ENCODE data around the gene TRDN. TPM values are rescaled to one million over a fixed set of nuclear protein-coding genes. Genes with fewer than 3 reads are reported as not detected.
"Not testable (repeated sequence)": the region's sequence is repeated elsewhere in the genome, so short reads cannot be mapped to it uniquely, and the experiment has no call there.

Gene TRDN
- total RNA-seq, 2 donors from 2014 or later, result not detected

DNA sequence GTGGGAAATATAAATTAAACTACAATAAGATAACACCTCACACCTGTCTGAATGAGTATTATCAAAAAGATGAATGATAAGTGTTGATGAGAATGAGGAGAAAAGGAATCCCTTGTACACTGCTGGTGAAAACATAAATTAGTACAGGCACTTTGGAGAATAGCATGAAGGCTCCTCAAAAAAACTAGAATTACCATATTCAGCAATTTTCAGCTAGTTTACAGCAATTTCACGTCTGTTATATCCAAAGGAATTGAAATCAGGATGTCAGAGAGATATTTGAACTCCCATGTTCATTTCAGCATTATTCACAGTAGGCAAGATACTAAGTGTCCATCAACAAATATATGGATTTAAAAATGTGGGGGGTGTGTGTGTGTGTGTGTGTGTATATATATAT is 348.1 kb downstream of the TRDN start:
- Mint-ChIP-seq H3K27me3 (no peaks in the 10 kb centered on the region), H3K36me3 (no peaks in the 10 kb centered on the region)

DNA sequence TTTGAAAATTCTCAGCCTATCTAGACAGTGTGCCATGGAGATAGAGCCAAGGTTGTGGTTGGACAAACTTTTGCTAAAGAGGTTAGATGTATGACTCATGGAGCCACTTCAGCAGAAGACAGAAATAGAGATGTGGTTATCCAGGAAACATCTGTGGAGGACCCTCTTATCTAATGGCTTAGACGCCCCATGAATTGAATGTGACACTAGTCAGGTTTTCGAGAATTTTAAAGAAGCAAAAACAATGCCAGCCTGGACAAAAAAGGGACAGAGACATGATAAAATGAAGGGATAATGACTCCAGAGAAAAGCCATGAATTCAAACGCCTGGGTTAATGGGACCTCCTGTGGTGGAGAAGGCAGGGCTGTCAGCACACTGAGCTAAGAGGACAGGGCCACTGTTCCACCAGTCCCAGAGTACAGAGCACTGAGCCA is 360.2 kb downstream of the TRDN start:
- Mint-ChIP-seq H3K4me3 (no peak overlapping the region), H3K27ac (no peak overlapping the region), H3K4me1 (ENCODE audit: low read depth in 2 of 2) (no peaks in the 10 kb centered on the region), H3K27me3 (no peaks in the 10 kb centered on the region), H3K9me3 (peaks cover 14% of the 10 kb centered on the region), H3K36me3 (no peaks in the 10 kb centered on the region)
- no peak for ATAC-seq
- no peak for DNase-seq (ENCODE audit: low spot score)

More for the DNA sequence above, 348.1 kb downstream of the TRDN start:
- ATAC-seq (no peak), DNase-seq (ENCODE audit: low spot score) (no peak)
- Mint-ChIP-seq H3K4me3 (no peak overlapping the region), H3K9me3 (peaks cover 13% of the 10 kb centered on the region), H3K4me1 (ENCODE audit: low read depth in 2 of 2) (no peaks in the 10 kb centered on the region), H3K27ac (no peak overlapping the region)

DNA sequence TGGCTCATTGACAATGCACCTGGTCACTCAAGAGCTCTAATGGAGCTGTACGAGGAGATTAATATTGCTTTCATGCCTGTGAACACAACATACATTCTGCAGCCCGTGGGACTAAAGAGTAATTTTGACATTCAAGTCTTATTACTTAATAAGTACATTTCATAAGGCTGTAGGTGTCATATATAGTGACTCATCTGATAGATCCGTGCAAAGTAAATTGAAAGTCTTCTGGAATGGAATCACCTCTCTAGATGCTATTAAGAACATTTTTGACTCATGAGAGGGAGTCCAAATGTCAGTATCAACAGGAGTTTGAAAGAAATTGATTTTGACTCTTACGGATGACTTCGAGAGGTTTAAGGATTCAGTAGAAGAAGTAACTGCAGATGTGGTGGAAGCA is 372.8 kb downstream of the TRDN start:
- H3K4me3 Mint-ChIP-seq, result no peak overlapping the region
- no peak overlapping the region for H3K27ac Mint-ChIP-seq
- DNase-seq (ENCODE audit: low spot score) (no peak), ATAC-seq (no peak)
- H3K27me3 Mint-ChIP-seq, result no peaks in the 10 kb centered on the region
- H3K9me3 Mint-ChIP-seq, result peaks cover 8% of the 10 kb centered on the region
- no peaks in the 10 kb centered on the region for H3K36me3 Mint-ChIP-seq
- H3K4me1 Mint-ChIP-seq (ENCODE audit: low read depth in 2 of 2), result no peaks in the 10 kb centered on the region

DNA sequence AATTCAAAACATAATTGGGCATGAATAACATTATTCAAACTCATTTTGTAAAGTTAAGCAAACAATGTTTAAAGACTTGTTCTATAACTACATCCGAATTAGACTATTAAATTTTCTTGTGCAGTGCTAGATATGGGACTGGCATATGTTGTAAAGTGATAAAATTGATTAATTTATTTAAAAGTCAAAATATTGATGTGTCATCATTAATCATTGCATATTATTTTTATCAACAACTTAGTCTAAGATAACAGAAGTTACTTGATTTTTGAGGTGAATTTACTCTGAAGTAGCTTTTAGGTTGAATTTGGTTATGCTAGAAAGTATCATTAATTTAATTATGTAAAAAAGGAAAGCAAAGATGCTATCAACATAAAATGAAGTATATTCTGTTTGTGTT is 396.1 kb downstream of the TRDN start:
- peaks cover 4% of the 10 kb centered on the region for H3K36me3 Mint-ChIP-seq
- no peak overlapping the region for H3K27ac Mint-ChIP-seq
- ATAC-seq, result no peak
- peaks cover 19% of the 10 kb centered on the region for H3K9me3 Mint-ChIP-seq
- H3K4me3 Mint-ChIP-seq, result no peak overlapping the region
- H3K4me1 Mint-ChIP-seq (ENCODE audit: low read depth in 2 of 2), result no peaks in the 10 kb centered on the region
- H3K27me3 Mint-ChIP-seq, result no peaks in the 10 kb centered on the region
- no peak for DNase-seq (ENCODE audit: low spot score)

DNA sequence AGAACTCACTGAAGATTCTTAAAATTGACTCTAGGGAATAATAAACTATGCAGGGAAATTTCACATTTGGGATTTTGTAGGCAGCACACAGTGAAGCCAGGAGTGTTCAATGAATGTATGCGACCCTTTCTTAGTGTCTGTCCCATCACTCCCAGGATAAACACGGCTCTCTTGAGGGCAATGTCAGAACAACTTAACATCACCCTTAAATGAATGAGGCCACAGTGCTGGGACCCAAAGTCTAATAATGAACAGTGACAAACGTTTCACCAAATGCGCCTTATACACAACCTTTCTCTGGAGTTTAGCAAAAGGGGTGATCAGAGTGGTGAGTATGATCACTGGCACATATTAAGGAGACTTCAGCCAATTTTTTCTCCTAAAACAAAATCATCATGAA is 403.4 kb downstream of the TRDN start:
- no peak for DNase-seq (ENCODE audit: low spot score)
- no peak overlapping the region for H3K4me3 Mint-ChIP-seq
- H3K27ac Mint-ChIP-seq, result no peak overlapping the region
- ATAC-seq, result no peak
- H3K36me3 Mint-ChIP-seq, result no peaks in the 10 kb centered on the region
- no peaks in the 10 kb centered on the region for H3K4me1 Mint-ChIP-seq (ENCODE audit: low read depth in 2 of 2)
- H3K9me3 Mint-ChIP-seq, result peaks cover 15% of the 10 kb centered on the region
- H3K27me3 Mint-ChIP-seq, result no peaks in the 10 kb centered on the region

DNA sequence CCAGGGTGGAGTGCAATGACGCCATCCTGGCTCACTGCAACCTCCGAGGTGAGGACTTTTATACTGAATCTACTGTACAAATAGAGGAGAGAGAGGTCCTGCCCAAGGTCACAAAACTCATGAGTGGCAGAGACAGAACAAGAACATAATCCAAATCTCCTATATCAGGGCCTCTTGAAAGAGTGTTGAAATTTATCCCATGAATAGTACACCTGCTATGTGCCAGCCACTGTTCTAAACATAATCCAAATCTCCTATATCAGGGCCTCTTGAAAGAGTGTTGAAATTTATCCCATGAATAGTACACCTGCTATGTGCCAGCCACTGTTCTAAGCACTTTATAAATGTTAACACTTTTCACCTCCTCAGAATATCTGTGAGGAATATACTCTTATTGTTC is 409.0 kb downstream of the TRDN start:
- not testable (repeated sequence) for H3K4me1 Mint-ChIP-seq (ENCODE audit: low read depth in 2 of 2); ATAC-seq; H3K4me3 Mint-ChIP-seq; H3K27ac Mint-ChIP-seq; H3K36me3 Mint-ChIP-seq; H3K27me3 Mint-ChIP-seq; DNase-seq (ENCODE audit: low spot score)
- peaks cover 15% of the 10 kb centered on the region for H3K9me3 Mint-ChIP-seq

DNA sequence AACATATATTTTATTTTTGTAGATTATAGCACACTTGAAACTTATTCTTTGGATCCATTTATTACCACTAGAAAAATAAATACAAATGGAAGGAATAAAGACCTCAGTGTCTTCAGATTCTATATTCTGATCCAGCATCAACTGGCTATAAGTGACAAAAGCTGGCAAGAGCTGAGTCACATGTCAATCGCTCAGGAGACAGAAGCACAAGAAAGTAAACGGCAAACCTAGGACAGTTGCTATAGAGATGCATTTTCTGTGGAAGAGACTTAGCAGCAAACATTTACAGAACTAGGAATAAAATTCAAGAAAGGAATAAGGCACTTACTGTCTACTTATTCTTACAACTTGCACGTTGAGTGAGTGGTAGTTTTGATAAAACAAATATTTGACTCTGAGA is 410.4 kb downstream of the TRDN start:
- Mint-ChIP-seq H3K4me1 (ENCODE audit: low read depth in 2 of 2) (no peaks in the 10 kb centered on the region), H3K27me3 (no peaks in the 10 kb centered on the region), H3K27ac (no peak overlapping the region), H3K9me3 (peaks cover 5% of the 10 kb centered on the region), H3K36me3 (no peaks in the 10 kb centered on the region), H3K4me3 (no peak overlapping the region)
- DNase-seq (ENCODE audit: low spot score), result no peak
- no peak for ATAC-seq

DNA sequence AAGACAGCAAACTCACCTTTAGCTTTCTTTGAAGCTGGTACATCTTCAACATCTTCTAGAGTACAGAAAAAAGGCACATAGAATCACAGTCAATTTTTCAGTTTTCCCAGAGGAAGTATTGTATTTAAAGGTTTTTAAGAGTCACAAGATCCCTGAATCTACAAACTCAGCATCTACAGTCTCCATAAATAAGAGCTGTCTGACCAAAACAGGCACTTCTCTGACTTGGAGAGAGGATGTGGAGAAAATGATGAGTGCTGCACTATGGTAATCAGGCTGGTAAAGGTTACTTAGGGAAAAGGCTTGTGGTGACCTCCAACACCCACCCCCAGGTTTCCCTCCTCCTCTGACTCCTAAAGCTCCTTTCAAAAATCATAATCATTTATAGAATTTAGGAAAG is 412.7 kb downstream of the TRDN start:
- H3K27ac Mint-ChIP-seq, result no peak overlapping the region
- peaks cover 9% of the 10 kb centered on the region for H3K9me3 Mint-ChIP-seq
- no peaks in the 10 kb centered on the region for H3K4me1 Mint-ChIP-seq (ENCODE audit: low read depth in 2 of 2)
- DNase-seq (ENCODE audit: low spot score) (no peak), ATAC-seq (no peak)
- no peak overlapping the region for H3K4me3 Mint-ChIP-seq
- H3K27me3 Mint-ChIP-seq, result no peaks in the 10 kb centered on the region
- H3K36me3 Mint-ChIP-seq, result no peaks in the 10 kb centered on the region

DNA sequence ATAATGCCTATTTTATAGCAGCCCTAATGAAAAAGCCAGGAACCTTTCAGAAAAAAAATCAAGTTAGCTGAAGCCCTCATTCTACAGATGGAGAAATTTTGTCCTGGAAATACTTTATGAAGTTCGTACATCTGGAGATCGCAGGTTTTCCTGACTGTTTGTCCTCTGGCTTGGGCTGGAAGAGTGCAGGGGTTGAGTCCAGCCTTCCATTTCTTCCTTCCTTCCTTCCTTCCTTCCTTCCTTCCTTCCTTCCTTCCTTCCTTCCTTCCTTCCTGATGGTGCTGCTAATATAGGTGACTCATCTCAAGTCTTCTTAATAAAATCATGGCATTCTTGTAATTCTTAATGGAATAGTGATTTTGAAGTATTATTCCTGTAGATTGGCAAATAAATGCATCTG is 413.3 kb downstream of the TRDN start:
- Mint-ChIP-seq H3K36me3 (no peaks in the 10 kb centered on the region), H3K9me3 (peaks cover 9% of the 10 kb centered on the region), H3K27me3 (no peaks in the 10 kb centered on the region), H3K27ac (no peak overlapping the region), H3K4me1 (ENCODE audit: low read depth in 2 of 2) (no peaks in the 10 kb centered on the region), H3K4me3 (no peak overlapping the region)
- DNase-seq (ENCODE audit: low spot score), result no peak
- ATAC-seq, result no peak

DNA sequence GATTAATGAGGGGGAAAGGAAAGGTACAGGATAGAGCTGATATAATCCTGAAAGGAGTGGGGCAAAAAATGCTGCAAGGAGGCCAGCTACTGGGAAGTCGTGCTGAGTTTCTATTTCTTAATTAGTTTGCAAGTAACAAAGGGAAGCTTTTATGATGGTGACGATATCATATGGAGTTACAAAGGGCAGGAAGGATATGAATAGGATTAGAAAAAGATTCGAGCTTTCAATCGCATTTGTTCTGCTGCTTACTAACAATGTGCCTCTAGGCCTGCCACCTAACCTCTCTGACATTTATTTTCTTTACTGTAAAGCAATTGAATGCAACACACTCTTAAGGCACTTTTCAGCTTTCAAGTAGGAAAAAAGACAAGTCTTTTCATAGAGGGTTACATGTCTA is 421.5 kb downstream of the TRDN start:
- Mint-ChIP-seq H3K27ac (no peak overlapping the region), H3K9me3 (peaks cover 4% of the 10 kb centered on the region), H3K27me3 (no peaks in the 10 kb centered on the region), H3K36me3 (no peaks in the 10 kb centered on the region), H3K4me1 (ENCODE audit: low read depth in 2 of 2) (no peaks in the 10 kb centered on the region), H3K4me3 (no peak overlapping the region)
- no peak for ATAC-seq
- no peak for DNase-seq (ENCODE audit: low spot score)

DNA sequence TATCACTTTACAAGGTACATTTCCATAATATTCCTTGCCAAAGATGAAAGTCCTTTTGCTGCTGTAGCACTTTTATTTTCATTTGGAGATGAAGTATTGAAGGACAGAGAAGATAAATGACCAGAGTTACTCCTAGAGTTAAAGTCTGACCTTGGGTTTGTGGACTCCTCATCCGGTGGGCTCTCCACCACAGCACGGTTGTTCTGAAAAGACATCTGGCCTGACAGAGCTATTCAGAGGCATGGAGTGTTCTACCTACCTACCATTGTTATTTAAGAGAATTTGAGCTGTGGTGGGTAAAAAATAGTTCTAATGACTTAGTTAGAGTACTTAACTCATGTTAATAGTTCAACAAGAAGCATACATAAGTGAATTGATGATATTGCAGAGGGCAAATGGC is 422.3 kb downstream of the TRDN start:
- H3K27ac Mint-ChIP-seq, result no peak overlapping the region
- no peak overlapping the region for H3K4me3 Mint-ChIP-seq
- ATAC-seq (no peak), DNase-seq (ENCODE audit: low spot score) (no peak)
- peaks cover 3% of the 10 kb centered on the region for H3K9me3 Mint-ChIP-seq
- no peaks in the 10 kb centered on the region for H3K36me3 Mint-ChIP-seq
- no peaks in the 10 kb centered on the region for H3K27me3 Mint-ChIP-seq
- H3K4me1 Mint-ChIP-seq (ENCODE audit: low read depth in 2 of 2), result no peaks in the 10 kb centered on the region

DNA sequence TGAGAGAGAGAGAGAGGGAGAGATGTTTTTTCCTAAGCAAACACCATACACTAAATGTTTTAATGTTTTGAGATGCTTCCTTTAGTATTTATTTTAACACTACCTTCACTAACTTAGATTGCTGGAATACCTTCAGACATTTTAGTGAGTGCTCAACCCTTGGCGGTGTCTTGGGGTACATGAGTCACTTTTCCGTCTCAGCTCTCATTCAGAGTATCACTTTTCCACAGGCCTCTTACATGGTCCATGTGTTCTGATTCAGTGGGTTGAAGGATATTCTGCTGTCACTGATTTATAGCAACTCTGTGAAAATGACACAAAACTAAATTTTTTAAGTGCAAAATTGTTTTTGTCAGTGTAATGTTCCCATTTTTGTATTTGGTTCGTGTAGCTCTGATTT is 422.8 kb downstream of the TRDN start:
- H3K27me3 Mint-ChIP-seq, result no peaks in the 10 kb centered on the region
- H3K4me1 Mint-ChIP-seq (ENCODE audit: low read depth in 2 of 2), result no peaks in the 10 kb centered on the region
- no peaks in the 10 kb centered on the region for H3K36me3 Mint-ChIP-seq
- DNase-seq (ENCODE audit: low spot score), result no peak
- H3K9me3 Mint-ChIP-seq, result no peaks in the 10 kb centered on the region
- no peak overlapping the region for H3K27ac Mint-ChIP-seq
- ATAC-seq, result no peak
- H3K4me3 Mint-ChIP-seq, result no peak overlapping the region

DNA sequence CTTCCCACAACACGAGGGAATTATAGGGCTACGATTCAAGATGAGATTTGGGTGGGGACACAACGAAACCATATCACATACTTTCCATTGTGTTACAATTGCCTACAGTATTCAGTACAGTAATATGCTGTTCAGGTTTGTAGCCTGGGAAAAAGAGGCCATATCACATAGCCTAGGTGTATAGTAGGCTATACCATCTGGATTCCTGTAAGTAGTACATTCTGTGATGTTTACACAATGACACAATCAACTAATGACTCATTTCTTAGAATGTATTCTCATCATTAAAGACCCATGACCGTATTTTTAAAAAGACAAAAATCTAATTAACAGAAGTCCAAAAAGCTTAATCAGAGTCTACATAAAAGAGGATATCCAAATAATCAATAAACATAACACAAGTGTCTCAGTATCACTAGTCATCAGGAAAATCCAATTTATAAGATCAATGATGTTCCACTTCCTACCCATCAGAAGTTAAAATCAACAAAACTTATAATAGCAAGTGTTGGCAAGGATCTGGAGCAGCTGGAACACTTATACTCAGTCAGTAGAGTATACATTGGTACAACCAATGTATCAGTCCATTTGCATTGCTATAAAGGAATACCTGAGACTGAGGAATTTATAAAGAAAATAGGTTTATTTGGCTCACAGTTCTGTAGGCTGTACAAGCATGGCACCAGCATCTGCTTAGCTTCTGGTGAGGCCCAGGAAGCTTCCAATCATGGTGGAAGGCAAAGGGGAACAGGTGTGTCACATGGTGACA is 424.8 kb downstream of the TRDN start:
- H3K27ac Mint-ChIP-seq, result no peak overlapping the region
- H3K4me1 Mint-ChIP-seq (ENCODE audit: low read depth in 2 of 2), result no peaks in the 10 kb centered on the region
- H3K4me3 Mint-ChIP-seq, result no peak overlapping the region
- no peaks in the 10 kb centered on the region for H3K27me3 Mint-ChIP-seq
- ATAC-seq (no peak), DNase-seq (ENCODE audit: low spot score) (no peak)
- no peaks in the 10 kb centered on the region for H3K36me3 Mint-ChIP-seq
- no peaks in the 10 kb centered on the region for H3K9me3 Mint-ChIP-seq

DNA sequence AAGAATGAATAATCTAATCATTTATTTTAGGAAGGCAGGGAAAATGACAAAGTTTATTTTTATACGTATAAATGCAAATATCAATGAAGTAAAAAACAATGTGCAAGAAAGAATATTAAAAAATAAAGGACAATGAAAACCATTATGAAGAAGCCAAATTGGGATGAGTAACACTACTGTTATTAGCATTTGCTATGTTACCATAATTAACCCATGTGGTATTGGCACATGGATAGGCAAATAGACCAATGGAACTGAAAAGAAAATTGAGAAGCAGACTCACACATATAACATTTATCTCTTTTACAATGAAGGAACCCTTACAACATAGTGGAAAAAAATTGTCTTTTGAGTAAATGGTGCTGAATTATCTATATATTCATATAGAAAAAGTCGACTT is 426.1 kb downstream of the TRDN start:
- Mint-ChIP-seq H3K9me3 (no peaks in the 10 kb centered on the region), H3K27ac (no peak overlapping the region)

DNA sequence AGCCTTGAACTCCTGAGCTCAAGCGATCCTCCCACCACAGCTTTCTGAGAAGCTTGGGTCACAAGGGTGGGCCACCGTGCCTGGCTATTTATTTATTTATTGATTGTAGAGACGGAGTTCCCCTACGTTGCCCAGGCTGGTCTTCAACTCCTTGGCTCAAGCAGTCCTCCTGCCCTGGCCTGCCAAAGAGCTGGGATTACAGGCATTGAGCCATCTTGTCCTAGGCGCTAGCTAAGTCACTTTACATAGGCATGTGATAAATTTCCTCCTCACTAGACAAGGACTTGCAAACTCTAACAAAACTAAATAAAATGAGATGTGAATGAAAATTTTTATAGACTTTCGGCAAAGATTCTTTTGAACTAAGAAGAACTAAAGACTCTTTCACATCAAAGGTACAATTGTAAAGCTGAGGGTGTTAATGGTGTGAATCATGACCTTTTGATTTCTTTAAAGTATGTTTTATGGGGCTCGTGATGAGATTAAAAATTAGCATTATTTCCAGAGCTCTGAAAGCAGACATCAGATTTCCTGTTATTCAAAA is 428.7 kb downstream of the TRDN start:
- Mint-ChIP-seq H3K9me3 (no peaks in the 10 kb centered on the region), H3K27ac (no peak overlapping the region), H3K4me3 (no peak overlapping the region), H3K4me1 (ENCODE audit: low read depth in 2 of 2) (no peaks in the 10 kb centered on the region), H3K36me3 (no peaks in the 10 kb centered on the region), H3K27me3 (no peaks in the 10 kb centered on the region)
- ATAC-seq (no peak), DNase-seq (ENCODE audit: low spot score) (no peak)

More for the DNA sequence above, 426.1 kb downstream of the TRDN start:
- ATAC-seq (no peak), DNase-seq (ENCODE audit: low spot score) (no peak)
- no peak overlapping the region for H3K4me3 Mint-ChIP-seq
- H3K36me3 Mint-ChIP-seq, result no peaks in the 10 kb centered on the region
- no peaks in the 10 kb centered on the region for H3K4me1 Mint-ChIP-seq (ENCODE audit: low read depth in 2 of 2)
- no peaks in the 10 kb centered on the region for H3K27me3 Mint-ChIP-seq

All from natural killer cell treated with Interleukin-12 subunit alpha and Interleukin-12 subunit beta and Interleukin-15 and Interleukin-18, amount 100 ng/mL, for 72 hours (primary cell).